Heart left ventricle (tissue), 13 donors: Measurements from ENCODE around the gene ZNF277.

Experiments
- POLR2A ChIP-seq, 2 donors: fragments of 450-650 bp; IDR thresholded peaks; one replicate each; pipeline ENCODE4 v1.6.1; 2017; ENCODE audit warnings: antibody characterized with exemption in 2 of 2, mild to moderate bottlenecking in 2 of 2, moderate library complexity in 2 of 2
- TF ChIP-seq, protein P1 (sequence below), 12 donors: fragments of 200-600 bp; sonication (generic) in 4 of 12; IDR thresholded peaks; one replicate each; pipeline versions ENCODE4 v1.5.0 to v1.8.0; 2018 to 2022; ENCODE audit warnings: antibody characterized with exemption in 12 of 12, mild to moderate bottlenecking in 5 of 12
- donor health status: ischemic (EF 13 %, LVEDD 7.1; RV severe dilation, severe dysfunction).
- donor health status: DM: no; HTN: yes; CAD: no.
- donor health status: DM: no; HTN: no; CAD: no.
- donor health status: ischemic (EF 25% LVEDD 6.9; RV normal size, moderate dysfunction).
- donor health status: ischemic (EF 25% LVEDD 5.7; RV mildly dilated, moderate dysfunction).
- donor health status: ischemic (EF 35%, LVEDD 5.7; RV mildly dilated, moderate dysfunction).
- donor health status: nonischemic (EF 11% LVEDD 7.7; RV severe dilation, severe dysfunction).
- donor health status: DM: yes; HTN: yes; CAD: no.
- donor health status: PGD.
- donor health status: ischemic (EF 29% LVEDD 5.4; RV normal size, mild dysfunction).
- donor health status: nonischemic (EF 23%, LVEDD 6.1; RV moderate dilation, normal function).

DNA sequence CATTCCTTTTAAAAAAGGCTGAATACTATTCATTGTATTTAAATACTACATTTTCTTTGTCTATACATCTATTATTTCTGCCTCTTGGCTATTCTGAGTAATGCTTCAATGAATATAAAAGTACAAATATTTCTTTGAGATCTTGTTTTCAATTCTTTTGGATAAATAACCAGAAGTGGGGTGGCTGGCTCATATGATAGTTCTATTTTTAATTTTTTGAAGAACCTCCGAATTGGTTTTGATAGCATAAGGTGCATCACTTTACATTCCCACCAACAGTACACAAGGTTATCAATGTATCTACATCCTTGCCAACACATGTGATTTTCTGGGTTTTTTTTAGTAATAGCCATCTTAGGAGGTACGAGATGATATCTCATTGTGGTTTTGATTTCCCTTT, 72.5 kb downstream of the ZNF277 start:
- TF ChIP-seq, protein P1, sequence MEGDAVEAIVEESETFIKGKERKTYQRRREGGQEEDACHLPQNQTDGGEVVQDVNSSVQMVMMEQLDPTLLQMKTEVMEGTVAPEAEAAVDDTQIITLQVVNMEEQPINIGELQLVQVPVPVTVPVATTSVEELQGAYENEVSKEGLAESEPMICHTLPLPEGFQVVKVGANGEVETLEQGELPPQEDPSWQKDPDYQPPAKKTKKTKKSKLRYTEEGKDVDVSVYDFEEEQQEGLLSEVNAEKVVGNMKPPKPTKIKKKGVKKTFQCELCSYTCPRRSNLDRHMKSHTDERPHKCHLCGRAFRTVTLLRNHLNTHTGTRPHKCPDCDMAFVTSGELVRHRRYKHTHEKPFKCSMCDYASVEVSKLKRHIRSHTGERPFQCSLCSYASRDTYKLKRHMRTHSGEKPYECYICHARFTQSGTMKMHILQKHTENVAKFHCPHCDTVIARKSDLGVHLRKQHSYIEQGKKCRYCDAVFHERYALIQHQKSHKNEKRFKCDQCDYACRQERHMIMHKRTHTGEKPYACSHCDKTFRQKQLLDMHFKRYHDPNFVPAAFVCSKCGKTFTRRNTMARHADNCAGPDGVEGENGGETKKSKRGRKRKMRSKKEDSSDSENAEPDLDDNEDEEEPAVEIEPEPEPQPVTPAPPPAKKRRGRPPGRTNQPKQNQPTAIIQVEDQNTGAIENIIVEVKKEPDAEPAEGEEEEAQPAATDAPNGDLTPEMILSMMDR (IDR thresholded peaks at IDR 0.05): no peak
- TF ChIP-seq POLR2A (IDR thresholded peaks at IDR 0.05): no peak
